Measurements from ENCODE around the gene SLITRK1.

GRCh38 chr13:83867708-83868107 is 14.6 kb downstream of the SLITRK1 start:
- TF ChIP-seq CTCF (IDR thresholded peaks at IDR 0.05 in 8 of 11, conservative IDR thresholded peaks at IDR 0.05 in 3 of 11) (no peak), POLR2A (IDR thresholded peaks at IDR 0.05) (no peak)

All from spleen (tissue), 7 donors.